Measurements from ENCODE around the gene DPM3.
A peak's percentile ranks its signal among the peaks of the same experiment; 100 is the strongest.

Gene DPM3, protein sequence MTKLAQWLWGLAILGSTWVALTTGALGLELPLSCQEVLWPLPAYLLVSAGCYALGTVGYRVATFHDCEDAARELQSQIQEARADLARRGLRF

GRCh38 chr1:155139895-155140629, at the start of gene DPM3:
Gene DPM3, minus strand, starts transcription at chr1:155140531. Its CDS starts 291 bp downstream, at chr1:155140240.
- ChIA-PET POLR2A (interaction anchor here (1.0 to 1.5 kb wide), 4 partner anchors 12 to 55 kb away, joined by 3 to 5 read pairs (median 4); no protein-coding TSS in a partner anchor), CTCF (interaction anchor here (1.0 to 1.1 kb wide), 3 partner anchors 31 to 54 kb away, joined by 3 read pairs; partner anchors contain the start of gene KRTCAP2)
- Histone ChIP-seq H3K9me3 (ENCODE audit: control insufficient read depth, insufficient read depth, low read depth, low read length) (no peaks in the 10 kb centered on the region), H3K4me3 (ENCODE audit: low read depth, low read length) (peak within 1 kb of the TSS; percentile 79), H3K4me1 (ENCODE audit: control insufficient read depth, insufficient read depth, low read length) (no peaks in the 10 kb centered on the region), H3K36me3 (ENCODE audit: control insufficient read depth in 2 of 2, insufficient read depth in 1 of 2, low read length in 2 of 2) (peaks cover 0 to 19% of the 10 kb centered on the region in 2 experiments; a peak in 2 of 3 replicates), H3K27ac (ENCODE audit: extremely low read depth, low read depth, low read length) (peak within 1 kb of the TSS; percentile 60)
- peak; percentile 63; the same call in 1 of the 2 replicates for TF ChIP-seq ZNF366 (tag by site-specific recombination; conservative IDR thresholded peaks at IDR 0.05)
- peak; percentile 18; the same call in 1 of the 2 replicates for TF ChIP-seq ZNF10 (tag by site-specific recombination; IDR thresholded peaks at IDR 0.05)
- TF ChIP-seq, protein P1, sequence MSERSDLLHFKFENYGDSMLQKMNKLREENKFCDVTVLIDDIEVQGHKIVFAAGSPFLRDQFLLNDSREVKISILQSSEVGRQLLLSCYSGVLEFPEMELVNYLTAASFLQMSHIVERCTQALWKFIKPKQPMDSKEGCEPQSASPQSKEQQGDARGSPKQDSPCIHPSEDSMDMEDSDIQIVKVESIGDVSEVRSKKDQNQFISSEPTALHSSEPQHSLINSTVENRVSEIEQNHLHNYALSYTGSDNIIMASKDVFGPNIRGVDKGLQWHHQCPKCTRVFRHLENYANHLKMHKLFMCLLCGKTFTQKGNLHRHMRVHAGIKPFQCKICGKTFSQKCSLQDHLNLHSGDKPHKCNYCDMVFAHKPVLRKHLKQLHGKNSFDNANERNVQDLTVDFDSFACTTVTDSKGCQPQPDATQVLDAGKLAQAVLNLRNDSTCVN (tag by site-specific recombination; optimal IDR thresholded peaks at IDR 0.05), result peak; percentile 51
- peak; percentile 71; the same call in 1 of the 2 replicates for TF ChIP-seq GLI4 (tag by site-specific recombination; IDR thresholded peaks at IDR 0.05)
- TF ChIP-seq ZNF132 (tag by site-specific recombination; IDR thresholded peaks at IDR 0.05; ENCODE audit: borderline replicate concordance), result no peak
- no peak for TF ChIP-seq ZNF426 (tag by site-specific recombination; IDR thresholded peaks at IDR 0.05)
- TF ChIP-seq GLIS2 (tag by site-specific recombination; IDR thresholded peaks at IDR 0.05), result peak; percentile 93
- no peak for TF ChIP-seq ZNF776 (tag by site-specific recombination; IDR thresholded peaks at IDR 0.05; ENCODE audit: borderline replicate concordance)
- TF ChIP-seq PRDM1 (tag by site-specific recombination; IDR thresholded peaks at IDR 0.05), result no peak
- TF ChIP-seq ZNF223 (tag by site-specific recombination; IDR thresholded peaks at IDR 0.05), result no peak
- 0 out of 2 replicates have a peak, but pooled peaks have one; percentile 52 for TF ChIP-seq YY2 (tag by site-specific recombination; IDR thresholded peaks at IDR 0.05)
- peak; percentile 75 for TF ChIP-seq KLF8 (tag by site-specific recombination; IDR thresholded peaks at IDR 0.05)
- peak; percentile 96 for TF ChIP-seq ZNF335 (tag by site-specific recombination; conservative IDR thresholded peaks at IDR 0.05)
- TF ChIP-seq ZBTB10 (tag by site-specific recombination; IDR thresholded peaks at IDR 0.05), result peak; percentile 85
- no peak; the same call in 1 of the 2 replicates for TF ChIP-seq MZF1 (tag by site-specific recombination; IDR thresholded peaks at IDR 0.05; ENCODE audit: borderline replicate concordance)
- TF ChIP-seq HOXD13 (CRISPR knock-in tag; IDR thresholded peaks at IDR 0.05; ENCODE audit: borderline replicate concordance), result no peak
- TF ChIP-seq, protein P2, sequence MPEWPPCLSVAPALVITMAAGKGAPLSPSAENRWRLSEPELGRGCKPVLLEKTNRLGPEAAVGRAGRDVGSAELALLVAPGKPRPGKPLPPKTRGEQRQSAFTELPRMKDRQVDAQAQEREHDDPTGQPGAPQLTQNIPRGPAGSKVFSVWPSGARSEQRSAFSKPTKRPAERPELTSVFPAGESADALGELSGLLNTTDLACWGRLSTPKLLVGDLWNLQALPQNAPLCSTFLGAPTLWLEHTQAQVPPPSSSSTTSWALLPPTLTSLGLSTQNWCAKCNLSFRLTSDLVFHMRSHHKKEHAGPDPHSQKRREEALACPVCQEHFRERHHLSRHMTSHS (tag by site-specific recombination; IDR thresholded peaks at IDR 0.05), result no peak
- no peak for TF ChIP-seq ZNF747 (tag by site-specific recombination; IDR thresholded peaks at IDR 0.05)
- TF ChIP-seq ZNF792 (tag by site-specific recombination; IDR thresholded peaks at IDR 0.05), result no peak
- 0 out of 2 replicates have a peak, but pooled peaks have one; percentile 58 for TF ChIP-seq ZNF610 (tag by site-specific recombination; IDR thresholded peaks at IDR 0.05; ENCODE audit: borderline replicate concordance)
- no peak for TF ChIP-seq ZNF830 (tag by site-specific recombination; IDR thresholded peaks at IDR 0.05; ENCODE audit: low read depth)
- TF ChIP-seq PRDM6 (tag by site-specific recombination; IDR thresholded peaks at IDR 0.05), result no peak
- no peak for TF ChIP-seq ZNF169 (tag by site-specific recombination; IDR thresholded peaks at IDR 0.05)
- TF ChIP-seq ZNF266 (tag by site-specific recombination; IDR thresholded peaks at IDR 0.05; ENCODE audit: low read depth), result no peak
- no peak for TF ChIP-seq ZNF837 (tag by site-specific recombination; IDR thresholded peaks at IDR 0.05)
- no peak; the same call in 1 of the 2 replicates for TF ChIP-seq ZNF561 (tag by site-specific recombination; IDR thresholded peaks at IDR 0.05; ENCODE audit: borderline replicate concordance)
- no peak for TF ChIP-seq TRIM28 (IDR thresholded peaks at IDR 0.05; ENCODE audit: borderline replicate concordance, low read length)
- peak; percentile 91 for TF ChIP-seq SP2 (tag by site-specific recombination; IDR thresholded peaks at IDR 0.05)
- no peak for TF ChIP-seq ZNF660 (tag by site-specific recombination; IDR thresholded peaks at IDR 0.05)
